NCI-H524 treated with DMSO at 0.1 percent for 48 hours (cell line): Measurements from ENCODE around the gene TSR1.

Experiments
- DNase-seq: peaks from one replicate; lab custom pipeline; 2025; lab: John Stamatoyannopoulos, UW

The TSR1 gene

DNA sequence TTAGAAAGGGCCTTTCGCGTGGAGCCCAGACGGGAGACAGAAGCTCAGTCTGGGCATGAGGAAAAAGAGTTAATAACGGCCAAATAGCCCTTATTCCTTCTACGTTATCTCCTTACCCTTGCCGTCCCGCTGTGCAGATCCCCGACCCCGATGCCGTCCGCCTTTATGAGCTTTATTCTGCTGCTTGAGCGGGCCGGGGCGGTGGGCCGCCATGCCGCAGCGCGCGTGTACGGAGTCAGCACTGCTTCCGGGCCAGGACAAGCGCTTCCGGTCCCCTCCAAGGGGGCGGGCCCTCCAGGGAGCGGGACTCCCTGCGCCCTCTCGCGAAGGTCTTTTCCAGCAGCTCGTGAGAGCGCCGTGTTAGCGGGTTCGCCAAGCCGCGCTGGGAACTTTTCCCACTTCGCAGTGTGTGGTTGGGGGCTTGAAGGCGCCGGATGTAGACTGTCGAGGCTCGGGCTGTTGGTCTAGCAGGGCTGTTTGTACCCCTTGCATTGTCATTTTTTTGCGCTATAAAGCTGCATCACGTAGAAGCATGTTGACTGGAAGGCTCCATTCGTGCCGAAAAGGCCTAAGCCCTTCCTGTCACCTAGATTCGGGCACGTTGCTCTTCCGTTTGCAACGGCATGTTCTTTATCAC is at the start of gene TSR1:
TSS of gene TSR1 (minus strand) at position 243 of the 637 bp plus-strand sequence. CDS start at position 213, 30 bp downstream.
- DNase-seq: peak; percentile 20

DNA sequence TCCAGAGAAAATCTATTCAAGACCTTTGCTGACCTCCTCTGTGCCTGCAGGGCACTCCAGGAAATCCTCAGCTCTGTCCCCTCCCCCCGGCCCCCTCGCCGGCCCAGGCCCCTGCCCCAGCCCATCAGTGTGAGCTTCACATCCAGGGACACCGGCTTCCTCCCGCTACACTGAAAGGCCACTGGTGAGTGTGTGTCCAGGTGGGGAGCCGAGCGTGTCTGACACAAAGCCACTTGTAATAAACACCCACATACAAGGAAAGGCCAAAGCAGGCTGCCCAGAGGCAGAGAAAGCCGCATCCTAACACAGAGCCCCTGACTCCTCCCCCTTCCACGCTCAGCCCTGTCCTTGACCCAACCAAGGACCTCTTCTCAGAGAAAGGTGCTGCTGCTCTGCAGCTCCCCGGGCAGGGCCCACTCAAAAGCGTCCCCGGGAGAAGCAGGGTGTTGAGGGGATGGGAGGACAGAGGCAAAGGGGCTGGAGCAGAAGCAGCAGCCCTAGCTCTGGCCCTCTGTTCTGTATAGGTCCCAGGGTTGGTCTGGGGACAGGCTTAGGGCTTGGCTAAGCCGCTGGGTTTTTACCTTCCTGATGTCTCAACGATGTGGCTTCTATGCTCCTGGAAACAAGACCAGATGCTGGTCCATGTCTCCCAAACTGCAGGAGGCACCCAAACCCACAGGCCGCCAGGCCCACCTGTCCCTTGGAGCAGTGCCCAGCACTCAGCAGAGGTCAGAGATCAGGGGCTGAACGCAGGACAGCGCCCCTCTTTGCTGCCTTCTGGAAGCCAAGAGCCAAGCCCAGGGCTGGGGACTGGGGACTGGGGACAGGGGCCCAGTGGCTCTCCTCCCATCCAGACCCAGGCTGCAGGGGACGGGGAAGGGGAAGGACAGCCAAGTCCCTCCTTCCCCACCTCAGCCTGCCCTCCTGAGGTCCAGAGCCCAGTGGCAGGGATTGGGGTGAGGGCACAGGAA is 49.3 kb upstream of the TSR1 start:
- no peak for DNase-seq

DNA sequence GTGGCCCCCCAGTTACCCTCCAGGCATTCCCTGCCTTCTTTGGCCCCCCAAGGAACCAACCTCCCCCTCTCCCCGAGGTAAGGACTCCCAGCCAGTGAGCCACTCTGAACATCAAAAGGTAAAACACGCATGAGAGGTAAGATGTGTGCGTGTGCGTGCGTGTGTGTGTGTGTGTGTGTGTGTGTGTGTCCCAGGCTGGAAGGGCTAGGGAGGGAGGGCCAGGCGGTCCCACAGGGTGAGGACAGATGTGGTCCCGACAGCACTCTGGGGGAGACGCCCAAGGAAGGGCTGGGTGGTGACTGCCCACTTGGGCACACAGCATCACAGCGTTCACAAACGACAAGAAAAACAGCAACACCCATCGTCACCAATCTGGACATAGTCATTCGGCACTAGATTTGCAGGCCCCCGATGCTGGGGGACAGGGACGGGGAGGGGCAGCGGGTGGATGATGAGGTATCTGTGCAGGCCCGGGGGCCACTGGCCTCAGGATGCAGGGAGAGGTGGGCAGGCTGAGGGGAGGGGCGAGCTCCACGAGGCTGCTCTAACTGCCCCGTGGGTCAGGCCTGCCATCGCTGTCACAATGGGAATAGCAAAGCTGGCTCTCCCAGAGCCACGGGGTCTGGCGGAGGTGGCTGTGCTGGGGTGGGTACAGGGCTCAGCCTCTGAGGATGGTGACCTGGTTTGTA is 48.3 kb upstream of the TSR1 start:
- DNase-seq: no peak

DNA sequence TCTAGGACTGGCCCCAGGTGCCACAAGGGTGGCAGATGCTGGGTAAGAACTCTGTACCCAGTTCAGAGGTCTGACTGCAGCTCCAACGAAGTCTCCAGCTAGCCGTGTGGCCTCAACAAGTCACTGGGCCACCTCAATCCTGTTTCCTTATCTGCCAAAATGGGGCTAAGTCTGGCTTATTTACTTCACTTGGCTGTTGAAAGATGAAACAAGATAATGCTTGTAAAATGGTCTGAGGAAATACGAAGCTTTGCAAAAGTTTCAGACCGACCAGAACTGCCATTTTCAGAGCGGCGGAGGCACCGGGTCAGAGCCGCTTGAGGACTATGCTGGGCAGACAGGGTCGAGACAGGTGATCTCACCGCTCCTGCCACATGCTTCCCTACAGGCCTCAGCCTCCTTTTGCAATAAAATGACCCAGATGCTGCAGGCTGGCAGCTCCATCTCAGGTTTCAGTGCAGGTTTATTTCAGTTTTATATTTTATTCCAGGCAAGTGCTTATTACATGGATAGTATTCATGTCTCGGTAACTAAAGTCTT is 47.4 kb upstream of the TSR1 start:
- DNase-seq: no peak

DNA sequence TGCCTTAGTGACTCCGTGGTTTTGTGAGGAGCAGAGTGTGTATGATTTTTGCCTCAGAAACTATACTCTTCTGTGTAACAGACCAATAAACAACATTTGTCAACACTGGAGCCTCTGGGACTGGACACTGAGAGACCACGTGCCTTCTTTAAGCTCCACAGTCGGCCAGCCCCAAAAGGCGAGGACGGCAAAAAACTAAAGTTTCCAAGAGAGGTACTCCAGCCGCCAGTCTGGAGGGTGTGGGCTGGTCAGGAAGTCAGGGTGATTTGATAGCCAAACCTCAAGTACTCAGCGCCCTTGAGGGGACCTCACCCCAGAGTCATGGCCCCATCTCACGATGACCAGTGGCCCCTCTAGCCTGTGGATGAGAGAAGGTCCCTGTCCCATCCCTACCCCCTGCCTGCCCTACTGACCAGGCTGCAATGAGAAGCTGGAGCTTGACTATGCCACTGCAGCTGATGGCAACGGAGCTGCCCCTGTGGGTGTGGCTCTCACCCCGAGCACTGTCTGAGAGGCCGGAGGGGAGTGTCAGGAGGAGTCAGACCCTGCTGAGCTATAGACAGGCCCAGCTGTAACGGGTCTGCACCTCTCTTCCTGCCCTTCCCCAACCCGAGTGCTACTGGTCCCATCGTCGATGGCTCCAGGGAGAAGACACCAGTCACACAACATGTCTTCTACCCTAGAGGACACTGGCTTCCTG is 44.8 kb upstream of the TSR1 start:
- DNase-seq: no peak

DNA sequence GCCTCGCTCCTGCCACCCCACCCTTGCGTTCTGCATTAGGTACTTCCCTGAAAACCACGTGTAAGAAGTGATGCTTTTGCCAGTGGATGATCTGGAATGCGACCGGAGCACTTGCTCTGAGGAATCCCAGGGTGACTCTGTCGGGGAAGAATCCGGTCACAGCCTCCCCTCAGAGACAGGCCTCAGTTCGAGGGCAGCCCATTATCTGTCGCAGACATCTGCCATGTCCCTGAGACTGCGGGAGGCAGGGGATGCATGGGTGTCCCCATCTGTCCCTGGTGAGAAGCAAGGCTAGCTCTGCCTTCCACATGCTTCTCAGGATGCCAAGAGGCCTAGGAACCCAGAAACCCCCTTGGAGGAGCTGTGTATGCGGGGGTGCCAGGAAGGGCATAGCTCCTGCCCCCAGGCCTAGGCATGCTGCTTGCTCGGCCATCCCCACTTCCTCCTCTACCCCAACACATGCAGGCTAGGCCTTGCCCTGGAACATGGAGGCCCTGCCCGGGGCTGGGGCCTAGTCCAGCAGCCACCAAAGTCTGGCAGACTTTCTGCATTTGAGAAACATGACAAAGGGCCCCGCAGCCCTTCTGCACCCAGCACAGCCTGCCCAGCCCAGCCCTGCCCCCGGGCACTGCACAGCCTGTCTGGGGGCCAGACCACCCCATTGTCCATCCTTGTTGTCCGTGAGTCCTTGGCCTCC is 44.1 kb upstream of the TSR1 start:
- no peak for DNase-seq

DNA sequence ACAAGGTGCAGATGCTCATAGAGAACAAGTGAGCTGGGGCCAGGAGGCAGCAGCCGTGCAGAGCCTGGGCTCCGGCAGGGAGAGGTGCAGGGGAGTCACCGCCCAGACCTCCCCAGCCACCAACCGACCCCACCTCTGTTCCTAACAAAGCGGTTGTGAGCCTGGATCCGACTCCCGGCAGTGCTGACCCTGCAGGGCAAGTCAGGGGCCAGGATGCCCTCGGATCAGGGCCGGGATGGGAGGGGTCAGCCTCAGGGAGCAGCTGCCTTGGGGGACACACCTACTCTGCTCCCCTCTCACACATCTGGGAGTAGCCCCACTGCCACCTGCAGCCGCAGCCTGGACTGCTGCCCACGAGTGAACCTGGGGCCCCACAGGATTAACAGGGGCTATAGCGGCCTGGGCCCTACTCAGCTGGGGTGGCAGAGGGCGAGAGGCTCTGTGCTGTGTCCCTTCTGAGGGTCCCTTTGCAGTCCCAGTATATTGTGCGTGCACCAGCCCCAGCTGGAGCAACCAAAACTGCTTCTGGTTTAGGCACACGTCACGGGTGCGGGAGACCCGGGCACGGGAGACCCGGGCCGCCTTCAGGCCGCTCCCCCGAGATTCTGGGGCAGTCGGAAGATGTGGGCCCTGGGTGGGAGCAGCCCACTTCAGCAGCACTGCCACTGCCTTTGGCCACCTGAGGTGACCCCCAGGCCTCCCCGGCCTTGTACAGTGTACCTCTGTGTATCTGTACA is 43.4 kb upstream of the TSR1 start:
- no peak for DNase-seq

DNA sequence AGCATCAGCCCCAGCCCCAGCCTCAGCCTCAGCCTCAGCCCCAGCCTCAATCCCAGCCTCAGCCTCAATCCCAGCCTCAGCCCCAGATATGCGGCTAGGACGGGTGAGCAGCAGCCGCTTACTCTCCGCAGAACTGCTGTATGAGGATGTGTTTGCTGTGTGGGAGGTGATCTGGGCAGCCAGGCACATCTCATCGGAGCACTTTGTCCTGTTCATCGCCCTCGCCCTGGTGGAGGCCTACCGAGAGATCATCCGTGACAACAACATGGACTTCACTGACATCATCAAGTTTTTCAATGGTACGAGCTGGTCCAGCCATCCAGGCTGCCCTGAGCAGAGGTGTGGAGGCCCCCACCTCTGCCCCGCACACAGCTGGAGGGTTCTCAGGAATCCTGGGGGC is 42.6 kb upstream of the TSR1 start:
- no peak for DNase-seq

DNA sequence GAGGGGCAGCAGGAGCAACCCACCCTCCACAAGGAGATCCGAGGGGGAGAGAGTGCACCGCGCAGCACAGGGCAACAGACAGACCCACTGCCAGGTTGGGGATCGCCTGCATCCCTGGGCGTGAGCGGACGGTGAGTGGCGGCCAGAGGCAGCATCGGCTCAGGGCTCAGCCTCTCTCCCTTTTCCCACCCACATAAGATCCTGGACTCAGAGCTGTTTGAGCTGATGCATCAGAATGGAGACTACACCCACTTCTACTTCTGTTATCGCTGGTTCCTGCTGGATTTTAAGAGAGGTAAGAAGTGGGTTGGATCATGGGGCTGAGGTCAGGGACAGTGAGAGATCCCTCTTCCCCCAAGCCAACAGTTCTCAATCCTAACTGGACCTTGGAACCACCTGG is 41.4 kb upstream of the TSR1 start:
- no peak for DNase-seq

DNA sequence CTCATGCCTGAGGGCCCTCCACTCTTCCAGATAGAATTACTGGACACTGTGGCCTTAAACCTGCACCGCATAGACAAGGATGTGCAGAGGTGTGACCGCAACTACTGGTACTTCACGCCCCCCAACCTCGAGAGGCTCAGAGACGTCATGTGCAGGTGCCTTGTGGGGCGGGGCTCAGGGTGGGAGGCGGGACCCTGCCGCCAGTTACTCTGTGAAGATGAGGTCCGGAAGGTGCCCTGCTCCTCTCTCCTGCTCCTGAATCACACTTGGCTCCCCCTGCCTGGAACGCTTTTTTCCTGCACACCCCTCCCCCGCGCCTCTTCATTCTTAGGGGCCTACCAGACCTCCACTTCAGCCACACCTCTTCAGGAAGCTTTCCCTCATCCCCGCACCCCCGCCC is 39.9 kb upstream of the TSR1 start:
- DNase-seq: no peak

DNA sequence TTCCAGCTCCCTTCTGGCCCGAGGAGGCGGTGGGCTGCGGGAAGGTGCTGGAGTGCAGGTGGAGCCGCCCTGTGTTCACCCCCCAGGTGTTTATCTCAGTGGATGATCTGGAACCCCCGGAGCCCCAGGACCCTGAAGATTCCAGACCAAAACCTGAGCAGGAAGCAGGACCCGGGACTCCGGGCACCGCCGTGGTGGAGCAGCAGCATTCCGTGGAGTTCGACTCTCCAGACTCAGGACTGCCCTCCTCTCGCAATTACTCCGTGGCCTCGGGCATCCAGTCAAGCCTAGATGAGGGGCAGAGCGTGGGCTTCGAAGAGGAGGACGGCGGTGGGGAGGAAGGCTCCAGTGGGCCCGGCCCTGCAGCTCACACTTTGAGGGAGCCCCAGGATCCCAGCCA is 39.1 kb upstream of the TSR1 start:
- no peak for DNase-seq

DNA sequence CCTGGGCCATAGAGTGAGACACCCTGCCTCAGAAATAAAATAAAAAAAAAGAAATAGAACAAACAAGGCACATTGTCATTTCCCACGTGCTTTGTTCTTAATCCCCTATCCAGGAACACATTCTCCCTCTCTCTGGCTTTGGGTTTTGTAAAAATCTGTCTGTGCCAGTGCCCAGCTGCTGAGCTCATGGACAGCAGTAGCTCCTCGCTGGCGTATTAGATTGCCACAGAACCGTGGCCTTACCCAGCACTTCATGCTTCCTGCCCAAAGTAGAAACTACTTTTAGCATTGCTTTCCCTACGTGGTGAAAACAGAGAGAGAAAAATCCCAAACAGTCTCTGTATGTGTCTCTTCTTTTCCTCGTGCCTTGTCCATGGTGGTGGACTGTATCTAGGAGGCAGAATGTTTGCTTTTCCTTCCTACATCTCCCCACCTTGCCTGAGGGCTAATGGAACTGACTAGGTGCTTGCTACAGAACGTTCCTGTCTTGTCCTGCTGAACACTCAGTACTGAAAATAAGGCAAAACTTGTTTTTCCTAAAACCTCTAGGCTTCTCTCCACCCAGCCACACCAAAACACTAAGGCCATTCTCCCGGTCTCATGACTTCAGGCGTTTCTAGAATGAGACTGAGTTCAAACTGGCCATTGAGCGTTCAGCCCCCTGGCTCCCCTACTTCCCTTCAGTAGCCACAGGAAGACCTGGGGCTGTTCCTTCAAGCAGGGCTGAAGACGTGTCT is 38.5 kb upstream of the TSR1 start:
- no peak for DNase-seq

DNA sequence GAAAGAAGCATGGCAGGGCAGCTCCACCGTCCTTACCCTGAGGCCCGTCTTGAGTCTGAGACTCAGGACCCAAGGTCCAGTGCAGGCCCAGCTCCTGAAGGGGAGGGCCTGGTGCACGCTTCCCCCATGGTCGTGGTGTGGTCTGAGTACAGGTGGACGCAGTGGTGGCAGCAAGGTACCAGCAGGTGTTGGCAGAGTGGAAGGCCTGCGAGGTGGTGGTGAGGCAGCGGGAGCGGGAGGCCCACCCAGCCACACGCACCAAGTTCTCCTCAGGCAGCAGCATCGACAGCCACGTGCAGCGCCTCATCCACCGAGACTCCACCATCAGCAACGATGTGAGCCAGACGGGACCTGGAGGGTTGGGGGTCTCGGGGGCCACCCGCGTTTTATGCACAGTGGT is 36.9 kb upstream of the TSR1 start:
- DNase-seq: no peak

DNA sequence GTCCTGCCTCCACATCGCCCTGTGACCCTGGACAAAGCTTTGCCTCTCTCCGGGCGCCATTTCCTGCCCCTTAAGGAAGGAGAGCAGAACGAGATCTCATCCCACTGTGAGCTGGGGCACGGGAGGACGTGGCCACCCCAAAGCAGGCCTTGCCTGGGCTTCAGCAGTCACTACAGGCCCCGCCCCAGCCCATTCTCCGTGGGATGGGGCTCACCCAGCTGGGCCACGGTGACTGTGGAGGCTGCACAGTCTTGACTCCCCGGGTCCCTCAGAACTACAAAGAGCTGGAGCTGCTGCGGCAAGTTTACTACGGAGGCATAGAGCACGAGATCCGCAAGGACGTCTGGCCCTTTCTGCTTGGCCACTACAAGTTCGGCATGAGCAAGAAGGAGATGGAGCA is 36.4 kb upstream of the TSR1 start:
- no peak for DNase-seq

DNA sequence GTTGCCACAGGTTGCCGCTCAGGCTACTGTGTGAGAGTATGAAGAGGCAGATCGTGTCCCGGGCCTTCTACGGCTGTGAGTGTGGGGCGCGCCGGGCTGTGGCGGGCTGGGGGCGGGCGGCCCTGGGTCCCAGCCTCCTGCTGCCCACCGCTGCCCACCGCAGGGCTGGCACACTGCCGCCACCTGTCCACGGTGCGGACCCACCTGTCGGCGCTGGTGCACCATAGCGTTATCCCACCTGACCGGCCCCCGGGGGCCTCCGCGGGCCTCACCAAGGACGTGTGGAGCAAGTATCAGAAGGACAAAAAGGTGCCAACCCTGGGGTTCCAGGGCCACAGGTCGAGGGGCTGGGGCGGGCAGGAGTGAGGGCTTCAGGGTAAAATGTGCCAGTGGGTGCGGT is 35.9 kb upstream of the TSR1 start:
- DNase-seq: no peak

DNA sequence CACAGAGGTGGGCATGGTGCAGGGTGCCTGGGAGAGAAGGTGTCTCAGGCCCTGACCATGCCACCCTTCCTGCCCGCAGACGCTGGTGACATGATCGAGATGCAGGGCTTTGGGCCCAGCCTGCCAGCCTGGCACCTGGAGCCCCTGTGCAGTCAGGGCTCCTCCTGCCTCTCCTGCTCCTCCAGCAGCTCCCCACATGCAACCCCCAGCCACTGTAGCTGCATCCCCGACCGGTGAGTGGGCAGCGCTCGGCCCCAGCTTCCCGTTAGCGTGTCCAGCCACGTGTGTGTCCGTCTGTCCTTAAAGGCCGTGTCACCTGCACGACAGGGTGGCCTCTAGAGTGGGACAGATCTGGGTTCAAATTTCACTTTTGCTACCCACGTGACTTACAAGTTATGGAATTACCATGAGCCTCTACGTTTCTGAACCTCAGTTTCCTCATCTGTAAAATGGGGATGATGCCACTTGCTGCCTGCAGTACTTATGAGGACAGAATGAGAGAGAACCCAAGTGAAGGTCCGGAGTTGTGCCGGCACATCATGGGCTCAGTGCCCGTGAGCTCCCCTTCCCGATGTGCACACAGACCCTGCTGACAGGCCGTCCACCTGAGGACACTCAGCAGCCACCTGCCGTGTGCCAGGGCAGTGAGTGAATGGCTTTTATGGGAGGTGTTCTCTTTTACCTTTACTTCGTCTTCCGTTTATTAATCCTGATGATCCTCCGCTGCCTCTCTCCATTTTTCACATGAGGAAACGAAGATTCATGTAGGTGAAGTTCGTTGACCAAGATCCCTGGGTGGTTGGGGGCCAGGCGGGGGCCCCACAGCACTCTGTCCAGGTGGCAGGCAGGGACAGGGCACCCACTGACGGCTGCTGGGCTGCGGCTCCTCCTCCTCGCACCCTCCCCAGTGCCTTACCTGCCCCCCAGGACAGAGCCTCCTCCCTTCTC is 35.2 kb upstream of the TSR1 start:
- DNase-seq: no peak

DNA sequence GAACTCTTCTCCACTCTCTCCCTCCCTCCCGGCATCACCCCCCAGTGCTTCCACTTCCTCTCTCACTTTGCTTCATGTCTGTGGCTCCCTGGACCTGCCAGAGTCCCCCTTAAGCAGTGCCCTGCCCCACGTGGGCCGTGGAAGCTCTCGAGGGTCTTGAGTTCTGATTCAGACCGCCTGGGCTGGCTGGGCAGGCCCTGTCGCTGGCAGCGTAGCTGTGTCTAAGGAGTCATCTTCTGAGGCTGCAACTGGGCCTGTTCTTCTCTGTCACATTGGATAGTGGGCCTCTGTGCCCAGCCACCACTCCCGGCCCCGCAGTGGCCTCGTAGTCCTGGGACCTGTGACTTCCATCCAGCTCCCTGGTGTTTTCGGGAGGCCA is 33.9 kb upstream of the TSR1 start:
- no peak for DNase-seq

DNA sequence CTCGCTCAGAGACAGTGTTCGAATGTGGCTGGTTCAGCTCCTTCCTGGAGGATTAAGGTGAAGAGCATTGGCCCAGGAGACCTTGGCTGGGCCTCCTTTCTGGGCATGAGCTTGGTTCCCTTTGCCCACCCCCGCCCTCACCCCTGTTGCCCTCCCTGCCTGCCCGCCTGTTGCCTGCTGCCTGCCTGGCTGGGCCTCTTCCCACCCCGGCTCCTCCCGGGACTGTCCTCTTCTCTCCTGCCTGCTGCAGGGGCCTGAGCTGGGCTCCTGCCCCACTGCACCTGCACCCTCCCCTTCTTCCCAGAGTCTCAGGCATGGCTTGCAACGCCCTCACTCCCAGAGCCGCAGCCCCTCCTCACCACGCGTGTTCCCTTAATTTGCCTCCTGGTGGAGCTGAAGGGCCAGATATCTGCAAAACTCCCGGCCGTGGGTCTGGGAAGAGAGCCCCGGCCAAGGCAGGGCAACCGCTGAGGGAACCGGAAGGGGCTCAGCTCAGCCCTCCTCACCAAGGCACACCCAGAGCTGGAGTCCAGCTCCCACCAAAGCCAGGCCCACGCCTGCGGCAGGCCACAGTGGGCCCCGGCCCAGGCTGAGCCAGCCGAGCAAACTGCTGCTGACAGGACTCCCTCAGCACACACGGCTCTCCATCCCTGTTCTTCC is 33.4 kb upstream of the TSR1 start:
- no peak for DNase-seq
